ENCODE measurements around the gene MTX3. TPM values are rescaled to one million over a fixed set of nuclear protein-coding genes. Genes with fewer than 3 reads are reported as not detected.

MTX3 gene
- total RNA-seq, 1 donor from 2014 or later, result 28.4 TPM

- H3K27me3 Mint-ChIP-seq (ENCODE audit: low read depth), result peaks cover 76% of the 10 kb centered on the region
- peak within 1 kb of the TSS; percentile 67 for H3K4me3 Mint-ChIP-seq
- no peak for TF ChIP-seq CTCF (IDR thresholded peaks at IDR 0.05; ENCODE audit: unreplicated experiment)
- H3K9me3 Mint-ChIP-seq, result no peaks in the 10 kb centered on the region
- DNase-seq (ENCODE audit: low spot score in 2 of 2, unreplicated experiment in 2 of 2), result peak in 1 of 2 experiments; percentile 40
- no peak within 1 kb of the TSS for H3K27ac Mint-ChIP-seq
- peaks cover 2% of the 10 kb centered on the region for H3K4me1 Mint-ChIP-seq
- H3K36me3 Mint-ChIP-seq, result no peaks in the 10 kb centered on the region
Measured at GRCh38 chr5:80034962-80035821, 44.1 kb upstream of the MTX3 start, which contains the start of gene THBS4. Gene THBS4, plus strand, starts transcription at chr5:80035348. Its CDS starts 190 bp downstream, at chr5:80035538.

GRCh38 chr5:80034559-80034958 is 43.5 kb upstream of the MTX3 start:
- Mint-ChIP-seq H3K27ac (no peak overlapping the region), H3K4me1 (peaks cover 2% of the 10 kb centered on the region), H3K9me3 (no peaks in the 10 kb centered on the region), H3K27me3 (ENCODE audit: low read depth) (peaks cover 70% of the 10 kb centered on the region), H3K4me3 (peak overlapping the region; percentile 67), H3K36me3 (no peaks in the 10 kb centered on the region)
- no peak for DNase-seq (ENCODE audit: low spot score in 2 of 2, unreplicated experiment in 2 of 2)
- TF ChIP-seq CTCF (IDR thresholded peaks at IDR 0.05; ENCODE audit: unreplicated experiment), result no peak

- Mint-ChIP-seq H3K9me3 (no peaks in the 10 kb centered on the region), H3K4me1 (peaks cover 2% of the 10 kb centered on the region), H3K27ac (no peak overlapping the region), H3K27me3 (ENCODE audit: low read depth) (peaks cover 65% of the 10 kb centered on the region), H3K4me3 (no peak overlapping the region), H3K36me3 (no peaks in the 10 kb centered on the region)
- DNase-seq (ENCODE audit: low spot score in 2 of 2, unreplicated experiment in 2 of 2), result no peak
- no peak for TF ChIP-seq CTCF (IDR thresholded peaks at IDR 0.05; ENCODE audit: unreplicated experiment)
Measured at GRCh38 chr5:80033513-80033912, 42.5 kb upstream of the MTX3 start.

GRCh38 chr5:80031109-80031508 is 40.0 kb upstream of the MTX3 start:
- Mint-ChIP-seq H3K27ac (no peak overlapping the region), H3K9me3 (no peaks in the 10 kb centered on the region), H3K27me3 (ENCODE audit: low read depth) (peaks cover 55% of the 10 kb centered on the region), H3K4me1 (peaks cover 2% of the 10 kb centered on the region), H3K36me3 (no peaks in the 10 kb centered on the region), H3K4me3 (no peak overlapping the region)
- no peak for TF ChIP-seq CTCF (IDR thresholded peaks at IDR 0.05; ENCODE audit: unreplicated experiment)
- no peak for DNase-seq (ENCODE audit: low spot score in 2 of 2, unreplicated experiment in 2 of 2)

- H3K4me3 Mint-ChIP-seq, result no peak overlapping the region
- peaks cover 31% of the 10 kb centered on the region for H3K27me3 Mint-ChIP-seq (ENCODE audit: low read depth)
- no peaks in the 10 kb centered on the region for H3K36me3 Mint-ChIP-seq
- TF ChIP-seq CTCF (IDR thresholded peaks at IDR 0.05; ENCODE audit: unreplicated experiment), result no peak
- H3K4me1 Mint-ChIP-seq, result no peaks in the 10 kb centered on the region
- H3K27ac Mint-ChIP-seq, result no peak overlapping the region
- H3K9me3 Mint-ChIP-seq, result no peaks in the 10 kb centered on the region
- DNase-seq (ENCODE audit: low spot score in 2 of 2, unreplicated experiment in 2 of 2), result no peak
Measured at GRCh38 chr5:80026841-80027240, 35.8 kb upstream of the MTX3 start.

Data from mesothelial cell of epicardium (in vitro differentiated cells).